HG03520 (cell line): ENCODE results near the gene CUL2.
A peak's percentile ranks its signal among the peaks of the same experiment; 100 is the strongest.
"Not testable (repeated sequence)": the region's sequence is repeated elsewhere in the genome, so short reads cannot be mapped to it uniquely, and the experiment has no call there.

Experiments
- ATAC-seq: cut with Tn5 transposase; IDR thresholded peaks from one replicate; pipeline ENCODE4 v1.9.1; 2021; ENCODE audit warnings: mild to moderate bottlenecking, moderate library complexity; ENCODE audit not compliant: unreplicated experiment

The CUL2 gene

DNA sequence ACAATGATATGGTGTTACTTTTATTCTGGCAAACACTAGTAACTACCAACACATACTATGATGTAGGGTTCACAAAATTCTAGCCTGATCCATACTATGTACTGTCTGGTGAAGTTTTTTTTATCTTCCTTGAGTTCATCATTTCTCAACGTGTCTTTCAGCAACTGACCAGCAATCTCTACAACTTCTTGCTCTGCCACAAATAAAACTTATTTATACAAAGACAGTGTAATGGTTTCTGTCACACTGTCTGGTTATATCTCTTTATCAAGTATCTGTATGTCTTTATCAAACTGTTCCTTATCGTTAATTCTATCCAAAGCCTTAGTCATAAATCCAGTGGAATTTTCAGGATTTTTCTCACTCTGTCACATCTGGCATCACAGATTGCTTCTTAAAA is 69.7 kb downstream of the CUL2 start:
- no peak for ATAC-seq

DNA sequence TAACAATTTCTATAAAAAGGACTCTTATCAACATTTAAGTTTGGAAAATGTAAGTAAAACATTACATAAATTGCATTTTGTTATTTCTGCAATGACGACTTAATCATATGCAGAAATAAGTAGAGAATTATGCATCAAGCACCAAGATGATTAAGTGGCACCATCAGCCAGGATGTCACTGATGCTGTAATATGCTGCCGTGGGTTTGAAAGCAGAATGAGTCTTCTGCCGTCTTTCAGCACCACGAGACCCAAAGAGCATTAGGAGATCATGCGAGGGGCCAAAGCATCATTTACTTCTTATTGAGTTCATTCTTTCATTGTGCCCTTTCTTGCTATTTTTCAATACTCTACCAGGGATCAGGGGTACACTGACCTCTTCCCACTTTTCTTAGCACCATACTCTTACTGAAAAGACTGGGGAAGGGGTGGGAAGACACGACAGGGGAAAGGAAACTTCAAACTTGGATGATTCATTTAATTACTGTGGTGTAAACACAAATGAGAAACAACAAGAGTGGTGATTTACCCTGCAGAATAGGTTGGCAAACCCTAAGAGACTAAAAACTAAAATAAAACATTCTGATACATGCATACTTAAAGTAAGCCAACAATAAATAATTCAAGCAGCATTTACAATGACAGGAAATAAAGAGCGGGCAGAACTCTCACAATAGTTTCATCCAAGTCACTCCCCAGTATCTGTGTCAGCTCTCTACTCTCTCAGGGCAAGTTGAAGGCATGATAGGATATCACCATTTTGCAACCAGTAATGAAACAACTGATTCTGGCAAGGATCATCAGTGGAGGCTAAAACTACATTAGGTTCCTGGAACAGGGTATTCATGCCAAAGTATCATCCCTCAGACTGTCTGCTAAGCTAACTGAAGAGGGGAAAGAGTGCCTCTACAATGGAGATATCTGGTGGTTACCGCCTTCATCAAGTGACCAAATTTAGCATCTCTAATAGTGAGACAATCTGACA is 70.8 kb downstream of the CUL2 start:
- no peak for ATAC-seq

DNA sequence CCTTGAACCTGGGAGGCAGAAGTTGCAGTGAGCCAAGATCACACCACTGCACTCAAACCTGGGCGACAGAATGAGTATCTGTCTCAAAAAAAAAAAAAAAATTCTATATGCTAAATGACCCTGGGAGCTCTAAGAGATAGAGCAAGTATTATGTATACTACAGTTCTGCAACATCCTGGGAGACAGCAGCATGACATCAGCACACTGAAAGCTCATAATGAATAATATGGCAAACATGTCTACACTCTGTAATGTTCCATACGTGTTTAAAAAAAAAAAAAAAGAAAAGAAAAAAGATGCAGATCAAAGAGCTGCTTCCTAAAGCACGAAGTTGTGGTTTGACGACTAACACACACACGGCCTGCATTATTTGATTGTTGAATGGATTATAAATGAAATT is 72.5 kb downstream of the CUL2 start:
- no peak for ATAC-seq

DNA sequence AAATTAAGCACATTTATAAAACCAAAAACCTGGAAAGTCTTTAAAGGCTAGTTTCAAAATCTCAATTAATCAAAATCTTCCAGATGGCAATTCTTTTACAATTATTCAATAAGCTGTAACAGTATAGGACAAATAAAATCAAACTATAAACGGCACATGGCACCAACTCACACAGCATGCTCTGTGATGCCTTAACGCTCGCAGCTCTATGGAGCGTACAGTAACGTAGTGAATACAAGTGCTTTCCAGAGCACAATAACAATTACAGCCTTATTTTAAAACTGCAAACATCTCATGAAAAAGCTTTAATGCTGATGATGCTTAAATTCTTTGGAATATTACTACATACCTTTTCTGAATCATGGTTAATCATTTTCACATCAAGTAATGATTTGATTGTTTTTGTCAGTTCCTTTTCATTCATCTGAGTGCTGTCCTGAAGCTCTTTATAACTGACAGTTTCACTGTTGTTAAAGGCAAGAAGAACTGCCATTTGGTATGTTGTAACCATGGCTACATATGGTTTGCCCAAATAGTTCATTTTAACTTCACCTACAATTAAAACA is 74.2 kb downstream of the CUL2 start:
- ATAC-seq, result no peak

DNA sequence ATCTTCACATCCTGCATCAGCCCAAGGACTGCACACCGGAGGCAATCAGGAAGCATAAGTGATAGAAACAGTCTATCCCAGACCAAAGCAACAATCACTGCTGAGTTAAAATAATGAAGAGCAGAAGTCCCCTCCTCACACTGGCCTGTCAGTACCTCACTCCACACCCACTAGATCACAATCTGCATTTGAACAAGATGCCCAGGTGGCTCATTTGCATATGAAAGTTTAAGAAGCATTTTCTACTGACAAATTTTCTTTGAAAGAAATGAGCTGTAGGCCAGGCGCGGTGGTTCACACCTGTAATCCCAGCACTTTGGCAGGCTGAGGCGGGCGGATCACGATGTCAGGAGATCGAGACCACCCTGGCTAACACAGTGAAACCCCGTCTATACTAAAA is 77.4 kb downstream of the CUL2 start:
- no peak for ATAC-seq

DNA sequence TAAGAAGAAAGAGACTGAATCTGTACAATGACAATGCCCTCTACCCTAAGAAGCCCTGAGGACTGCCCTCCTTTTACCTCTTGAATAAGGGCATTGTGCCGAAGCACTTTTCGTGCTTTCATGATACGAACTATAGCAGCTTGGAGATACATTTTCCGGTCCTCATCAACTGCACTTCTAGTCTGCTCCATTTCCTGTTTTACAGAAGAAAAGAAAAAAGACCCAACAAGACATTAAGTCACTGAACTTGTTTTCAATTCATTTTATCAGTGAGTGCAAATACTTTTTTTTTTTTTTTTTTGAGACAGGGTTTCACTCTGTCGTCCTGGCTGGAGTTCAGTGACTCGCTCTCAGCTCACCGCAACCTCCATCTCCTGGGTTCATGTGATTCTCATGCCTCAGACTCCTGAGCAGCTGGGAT is 78.4 kb downstream of the CUL2 start:
- no peak for ATAC-seq

DNA sequence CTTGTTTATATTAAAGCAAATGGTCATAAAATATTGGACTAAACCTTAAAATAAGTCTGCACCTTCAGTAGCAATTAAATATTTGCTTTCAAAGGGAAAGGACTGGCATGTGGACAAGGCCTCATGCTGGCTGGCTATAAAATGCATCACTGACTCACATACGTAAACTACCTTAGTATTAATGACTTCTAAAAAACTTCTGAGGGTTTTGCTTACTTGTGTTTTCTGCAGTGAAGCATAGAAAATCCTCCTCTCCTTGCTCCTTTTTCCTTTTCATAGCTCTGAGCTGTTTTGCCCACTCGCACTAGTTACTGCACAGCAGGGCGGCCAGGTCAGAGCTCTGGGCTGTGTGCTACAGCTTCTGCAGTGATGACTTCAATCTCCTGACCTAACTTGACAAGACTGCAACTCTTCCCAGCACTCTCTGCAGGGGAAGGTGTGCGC is 82.3 kb downstream of the CUL2 start:
- ATAC-seq, result no peak

DNA sequence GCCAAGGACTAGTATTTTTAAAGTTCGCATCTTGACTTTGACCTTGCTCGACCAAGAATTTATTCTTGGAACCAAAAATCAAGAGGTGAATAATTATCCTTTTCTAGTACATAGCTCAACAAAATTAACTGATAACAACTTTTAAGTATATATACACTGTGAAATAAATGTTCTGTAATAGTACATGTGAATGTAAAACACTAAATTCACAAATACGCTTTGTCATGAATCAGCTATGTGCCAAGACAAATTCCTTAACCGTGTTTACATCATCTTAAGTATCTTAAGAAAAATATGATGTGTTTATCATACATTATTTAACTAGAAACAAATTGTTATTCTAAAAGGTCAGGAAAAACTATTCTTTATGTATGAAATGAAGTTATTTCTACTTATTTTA is 83.3 kb downstream of the CUL2 start:
- ATAC-seq, result no peak

DNA sequence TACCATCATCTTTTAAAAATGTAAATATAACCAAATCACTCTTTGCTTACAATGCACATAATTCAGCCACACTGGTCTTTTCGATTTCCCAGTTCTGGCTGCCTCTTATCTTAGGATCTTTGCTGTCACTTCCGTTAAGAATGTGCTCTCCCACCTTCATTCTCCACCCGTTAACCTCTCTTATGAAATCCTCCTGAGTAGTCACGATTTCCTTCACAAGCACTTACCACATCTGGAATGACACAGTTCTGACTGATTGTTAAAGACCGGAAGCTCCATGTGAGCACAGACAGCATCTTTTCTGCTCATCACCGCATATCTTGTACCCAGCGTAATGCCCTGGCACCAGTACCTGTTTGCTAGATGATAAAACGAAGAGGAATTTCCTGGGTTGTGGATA is 84.3 kb downstream of the CUL2 start:
- no peak for ATAC-seq

DNA sequence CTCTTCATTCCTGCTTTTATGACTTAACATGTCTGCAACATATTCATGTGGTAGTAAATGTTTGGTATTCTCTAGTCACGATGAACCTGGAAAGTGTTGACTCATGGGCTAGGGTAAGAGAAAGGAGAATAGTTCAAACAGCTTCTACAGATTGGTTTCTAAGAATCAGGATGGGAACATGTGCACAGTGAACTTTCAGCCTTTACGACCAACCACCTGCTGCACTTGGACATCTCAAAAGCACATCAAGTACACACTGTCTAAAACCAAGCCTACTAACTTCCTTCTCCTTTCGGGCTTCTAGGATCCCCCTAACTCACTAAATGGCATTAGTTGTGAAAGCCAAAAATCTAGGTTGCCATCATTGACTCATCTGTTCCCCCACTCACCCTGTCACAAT is 85.5 kb downstream of the CUL2 start:
- no peak for ATAC-seq

DNA sequence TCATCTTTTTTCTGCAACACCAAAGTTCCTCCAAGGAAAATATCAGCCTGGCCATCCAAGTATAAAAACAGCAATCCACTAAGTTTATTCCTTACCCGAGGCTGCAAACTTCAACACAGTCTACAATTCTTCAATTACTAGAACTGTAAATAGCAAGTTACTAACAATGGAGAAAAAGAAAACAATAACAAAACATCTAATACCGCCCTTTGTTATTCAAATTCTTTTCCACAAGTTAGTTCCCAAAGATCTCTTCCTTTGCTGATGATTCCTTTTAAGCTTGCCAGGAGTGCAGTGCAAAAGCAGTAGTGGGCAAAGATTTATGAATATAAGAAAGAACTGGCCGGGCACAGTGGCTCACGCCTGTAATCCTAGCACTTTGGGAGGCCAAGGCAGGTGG is 86.2 kb downstream of the CUL2 start:
- ATAC-seq, result no peak

DNA sequence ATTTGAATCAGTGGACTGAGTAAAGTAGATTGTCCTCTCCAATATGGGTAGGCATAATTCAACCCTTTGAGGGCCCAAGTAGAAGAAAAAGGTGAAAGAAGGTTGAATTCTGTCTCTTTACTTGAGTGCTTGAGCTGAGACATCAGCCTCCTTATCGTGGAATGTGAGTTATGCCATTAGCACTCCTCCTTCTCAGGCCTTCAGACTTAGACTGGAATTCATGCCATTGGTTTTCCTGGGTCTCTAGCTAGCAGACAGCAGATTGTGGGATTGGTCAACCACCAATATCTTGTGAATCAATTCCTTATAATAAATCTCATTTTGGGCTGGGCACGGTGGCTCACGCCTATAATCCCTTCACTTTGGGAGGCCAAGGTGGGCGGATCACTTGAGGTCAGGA is 89.2 kb downstream of the CUL2 start:
- no peak for ATAC-seq

DNA sequence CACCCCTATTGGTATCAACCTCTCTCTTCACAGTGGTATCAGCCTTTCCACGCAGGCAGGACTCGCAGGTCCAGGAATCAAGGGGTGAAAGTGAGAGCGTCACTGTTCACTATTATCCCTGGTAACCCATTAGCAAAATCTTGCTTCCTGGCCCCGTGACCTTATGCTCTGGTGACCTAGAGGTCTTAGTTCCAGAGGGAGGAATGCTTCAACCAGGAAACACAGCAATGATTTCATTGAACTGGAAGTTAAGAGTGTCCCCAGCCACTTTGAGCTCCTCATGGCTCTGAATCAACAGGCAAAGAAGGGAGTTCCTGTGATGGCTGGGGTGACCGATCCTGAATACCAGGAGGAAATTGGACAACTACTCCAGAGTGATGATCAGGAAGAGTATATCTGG is 90.6 kb downstream of the CUL2 start:
- ATAC-seq, result no peak

DNA sequence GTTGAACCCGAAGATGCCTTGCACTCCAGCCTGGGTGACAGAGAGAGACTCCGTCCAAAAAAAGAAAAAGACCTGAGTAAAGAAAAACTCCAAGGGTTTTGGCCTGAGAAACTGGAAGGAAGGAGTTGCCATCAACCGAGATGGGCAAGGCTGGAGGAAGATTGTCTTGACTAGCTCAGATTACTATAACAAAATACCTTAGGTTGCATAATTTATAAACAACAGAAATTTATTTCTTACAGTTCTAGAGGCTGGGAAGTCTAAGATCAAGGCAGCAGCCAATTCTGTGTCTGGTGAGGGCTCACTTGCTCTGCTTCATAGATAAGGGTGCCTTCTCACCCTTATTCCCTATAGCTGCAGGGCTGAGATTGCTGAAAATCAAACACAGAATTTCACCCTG is 91.2 kb downstream of the CUL2 start:
- ATAC-seq, result no peak

DNA sequence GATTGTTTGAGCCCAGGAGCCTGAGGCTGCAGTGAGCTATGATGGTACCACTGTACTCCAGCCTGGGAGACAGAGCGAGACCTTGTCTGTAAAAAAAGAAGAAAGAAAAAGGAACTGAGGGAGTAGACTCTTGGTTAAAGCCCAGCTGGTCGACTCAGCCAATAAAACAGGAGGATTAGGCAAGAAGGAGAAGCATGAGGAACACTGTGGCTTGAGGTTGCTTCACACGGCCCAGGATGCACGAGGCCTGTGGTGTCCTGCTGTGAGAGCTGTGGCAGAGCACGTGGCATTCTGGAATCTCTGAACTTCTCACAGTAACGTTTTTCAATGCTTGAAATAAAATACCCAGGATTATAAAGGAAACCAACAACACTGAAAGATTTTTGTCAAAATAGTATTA is 93.3 kb downstream of the CUL2 start:
- no peak for ATAC-seq

DNA sequence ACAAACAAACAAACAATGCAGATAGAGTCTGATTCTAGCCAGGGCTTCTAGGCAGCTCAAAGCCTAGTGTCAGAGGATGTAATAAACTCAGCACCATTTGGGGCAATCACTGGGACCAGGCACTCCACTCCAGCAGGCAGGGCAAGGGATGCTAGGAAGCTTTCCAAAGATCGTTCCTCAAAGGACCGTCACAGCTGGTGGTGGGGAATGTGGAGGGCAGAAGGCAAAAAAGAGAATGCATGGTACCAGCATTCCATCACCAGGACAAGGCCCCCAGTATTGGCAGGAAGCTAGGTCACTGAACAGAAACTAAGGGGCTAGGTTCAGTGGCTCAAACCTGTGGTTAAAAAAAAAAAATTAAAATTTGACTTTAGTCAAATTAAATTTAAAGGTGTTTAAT is 94.2 kb downstream of the CUL2 start:
- no peak for ATAC-seq

DNA sequence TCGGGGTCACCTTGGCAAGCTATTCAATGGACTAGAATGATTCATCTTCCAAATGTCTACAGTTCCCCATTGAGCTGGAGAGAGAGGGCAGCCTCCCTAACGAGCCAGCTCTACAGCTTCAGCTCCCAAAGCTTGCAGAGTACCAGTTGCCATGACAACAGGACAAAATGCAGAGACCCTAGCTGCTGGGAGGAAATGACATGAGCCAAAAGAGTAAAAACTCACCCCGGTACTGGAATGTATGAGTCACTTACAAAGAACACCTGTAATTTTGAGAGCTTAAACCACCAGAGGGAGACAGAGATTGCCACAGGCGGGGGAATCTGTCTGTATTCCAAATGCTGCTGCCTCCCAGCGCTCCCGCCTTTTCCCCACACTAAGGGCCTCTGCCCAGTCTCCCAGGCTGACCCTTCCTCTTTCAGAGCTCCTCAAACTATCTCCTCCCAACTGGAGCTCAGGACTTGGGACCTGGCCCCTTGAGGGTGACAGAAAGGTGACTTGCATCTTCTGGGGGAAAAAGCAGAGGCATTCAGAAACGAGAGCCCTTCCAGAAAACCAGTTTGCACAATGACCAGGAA is 95.5 kb downstream of the CUL2 start:
- ATAC-seq, result peak; percentile 96

DNA sequence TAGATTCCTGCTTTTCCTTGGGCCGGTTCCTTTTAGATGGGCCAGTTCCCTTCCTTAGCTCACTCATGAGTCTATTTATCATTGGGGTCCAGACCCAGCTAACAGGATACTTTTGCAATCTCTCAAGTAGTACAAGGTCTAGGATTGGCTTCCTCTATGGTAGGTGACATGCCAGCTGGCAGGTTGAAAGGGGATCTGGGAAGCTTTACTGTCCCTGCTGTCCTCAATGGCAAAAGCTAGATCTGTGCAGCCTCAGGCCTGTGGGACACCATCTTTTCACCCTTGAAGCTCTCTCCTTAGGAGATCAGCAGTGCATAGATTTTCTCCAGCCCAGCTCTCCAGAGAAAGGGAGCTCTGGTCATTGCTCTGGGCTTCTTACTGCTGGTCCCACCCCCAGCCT is 96.4 kb downstream of the CUL2 start:
- ATAC-seq, result no peak

DNA sequence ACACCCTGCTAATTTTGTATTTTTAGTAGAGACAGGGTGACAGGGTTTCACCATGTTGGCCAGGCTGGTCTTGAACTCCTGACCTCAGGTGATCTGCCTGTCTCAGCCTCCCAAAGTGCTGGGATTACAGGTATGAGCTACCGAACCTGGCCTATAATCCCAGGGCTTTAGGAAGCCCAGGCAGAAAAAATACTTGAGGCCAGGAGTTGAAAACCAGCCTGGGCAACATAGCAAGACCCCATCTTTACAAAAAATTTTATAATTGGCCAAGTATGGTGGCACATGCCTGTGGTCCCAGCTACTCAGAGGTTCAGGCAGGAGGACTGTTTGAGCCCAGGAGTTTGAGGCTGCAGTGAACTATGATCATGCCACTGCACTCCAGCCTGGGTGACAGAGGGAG is 99.0 kb downstream of the CUL2 start:
- not testable (repeated sequence) for ATAC-seq

DNA sequence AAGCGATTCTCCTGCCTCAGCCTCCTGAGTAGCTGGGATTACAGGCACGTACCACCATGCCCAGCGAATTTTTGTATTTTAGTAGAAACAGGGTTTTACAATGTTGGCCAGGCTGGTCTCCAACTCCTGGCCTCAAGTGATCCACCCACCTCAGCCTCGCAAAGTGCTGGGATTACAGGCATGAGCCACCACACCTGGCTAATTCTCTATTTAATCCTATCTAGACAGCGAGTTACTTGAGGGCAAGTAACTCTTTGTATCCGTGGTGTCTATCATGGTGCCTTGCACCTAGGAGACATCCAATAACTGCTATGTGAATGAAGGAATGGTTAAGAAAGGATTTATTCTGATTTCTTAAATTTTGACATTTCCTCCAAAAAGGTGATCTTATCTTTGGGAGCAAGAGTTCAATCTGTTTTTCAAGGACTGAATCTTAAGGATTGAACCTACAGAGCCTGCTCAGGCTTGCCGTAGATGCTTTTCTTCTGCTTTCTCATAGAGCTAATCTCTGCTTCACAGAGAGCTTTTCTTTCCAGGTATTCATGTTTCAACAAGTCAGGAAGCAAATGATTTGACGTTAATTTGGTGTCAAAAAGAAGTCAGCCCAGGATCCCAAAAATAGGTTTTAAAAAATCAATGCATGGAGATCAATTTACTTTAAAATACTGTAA is 101.6 kb downstream of the CUL2 start:
- no peak for ATAC-seq

DNA sequence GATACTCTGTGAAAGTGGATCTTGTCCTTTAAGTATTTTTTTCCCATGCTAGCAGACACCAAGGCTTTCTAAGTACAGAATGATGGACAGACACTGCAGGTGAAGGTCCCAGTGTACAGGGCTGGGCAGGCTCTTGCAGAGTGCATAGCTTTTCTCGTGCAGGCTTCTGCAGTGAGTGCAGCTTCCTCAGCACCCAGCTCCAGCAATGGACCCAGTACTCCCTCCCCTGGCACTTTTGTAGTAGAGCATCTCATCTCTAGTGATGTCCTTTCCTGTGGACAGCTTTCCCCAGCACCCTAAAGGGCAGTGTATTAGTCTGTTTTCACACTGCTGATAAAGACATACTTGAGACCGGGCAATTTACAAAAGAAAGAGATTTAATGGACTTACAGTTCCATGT is 104.3 kb downstream of the CUL2 start:
- no peak for ATAC-seq

DNA sequence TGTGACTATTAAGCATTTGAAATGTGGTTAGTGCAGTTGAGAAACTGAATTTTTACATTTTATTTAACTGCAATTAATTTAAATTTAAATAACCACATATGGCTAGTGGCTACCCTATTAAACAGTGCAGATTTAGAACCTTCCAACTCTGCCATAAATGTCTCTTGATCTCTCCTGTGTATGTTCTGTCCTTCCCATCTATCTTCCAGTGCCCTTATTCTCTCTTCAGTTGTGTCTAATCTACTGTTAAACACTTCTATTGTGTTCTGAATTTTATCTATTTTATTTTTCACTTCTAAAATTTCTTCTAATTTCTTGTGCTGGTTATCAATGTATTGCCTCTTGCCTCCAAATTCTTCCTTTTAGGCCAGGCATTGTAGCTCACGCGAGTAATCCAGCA is 105.0 kb downstream of the CUL2 start:
- no peak for ATAC-seq
